ENCODE data around the gene VPS11. TPM values are rescaled to one million over a fixed set of nuclear protein-coding genes. Genes with fewer than 3 reads are reported as not detected.
"Not testable (repeated sequence)": the region's sequence is repeated elsewhere in the genome, so short reads cannot be mapped to it uniquely, and the experiment has no call there.

Gene VPS11
- total RNA-seq, 1 donor from 2014 or later, result 32.6 TPM

DNA sequence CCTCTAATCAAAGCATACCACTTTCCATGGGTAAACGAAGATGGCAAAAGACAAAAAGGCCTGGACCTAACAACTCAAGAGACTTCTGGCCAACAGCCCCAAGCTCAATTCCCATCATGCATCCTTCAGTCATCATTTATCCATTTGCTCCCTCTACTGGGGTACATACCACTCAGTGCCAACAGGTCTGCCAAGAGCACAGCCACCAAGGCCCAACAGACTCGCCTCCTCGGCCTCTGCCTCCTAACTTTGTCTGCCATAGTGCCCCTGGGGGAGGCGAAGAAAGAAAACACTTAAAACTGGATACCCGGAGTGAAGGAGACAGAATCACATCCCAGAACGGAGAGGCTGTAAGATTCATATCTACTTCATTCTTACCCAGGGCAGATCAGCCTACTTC lies 11.7 kb upstream of the VPS11 start:
- H3K4me1 Mint-ChIP-seq, result peaks cover 17% of the 10 kb centered on the region
- TF ChIP-seq, protein P1, sequence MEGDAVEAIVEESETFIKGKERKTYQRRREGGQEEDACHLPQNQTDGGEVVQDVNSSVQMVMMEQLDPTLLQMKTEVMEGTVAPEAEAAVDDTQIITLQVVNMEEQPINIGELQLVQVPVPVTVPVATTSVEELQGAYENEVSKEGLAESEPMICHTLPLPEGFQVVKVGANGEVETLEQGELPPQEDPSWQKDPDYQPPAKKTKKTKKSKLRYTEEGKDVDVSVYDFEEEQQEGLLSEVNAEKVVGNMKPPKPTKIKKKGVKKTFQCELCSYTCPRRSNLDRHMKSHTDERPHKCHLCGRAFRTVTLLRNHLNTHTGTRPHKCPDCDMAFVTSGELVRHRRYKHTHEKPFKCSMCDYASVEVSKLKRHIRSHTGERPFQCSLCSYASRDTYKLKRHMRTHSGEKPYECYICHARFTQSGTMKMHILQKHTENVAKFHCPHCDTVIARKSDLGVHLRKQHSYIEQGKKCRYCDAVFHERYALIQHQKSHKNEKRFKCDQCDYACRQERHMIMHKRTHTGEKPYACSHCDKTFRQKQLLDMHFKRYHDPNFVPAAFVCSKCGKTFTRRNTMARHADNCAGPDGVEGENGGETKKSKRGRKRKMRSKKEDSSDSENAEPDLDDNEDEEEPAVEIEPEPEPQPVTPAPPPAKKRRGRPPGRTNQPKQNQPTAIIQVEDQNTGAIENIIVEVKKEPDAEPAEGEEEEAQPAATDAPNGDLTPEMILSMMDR (IDR thresholded peaks at IDR 0.05; ENCODE audit: unreplicated experiment), result no peak
- H3K9me3 Mint-ChIP-seq, result no peaks in the 10 kb centered on the region
- H3K4me3 Mint-ChIP-seq, result peak overlapping the region; percentile 95
- no peaks in the 10 kb centered on the region for H3K27me3 Mint-ChIP-seq (ENCODE audit: low read depth)
- peaks cover 22% of the 10 kb centered on the region for H3K36me3 Mint-ChIP-seq
- no peak for DNase-seq (ENCODE audit: low spot score in 2 of 2, unreplicated experiment in 2 of 2)
- peak overlapping the region; percentile 86 for H3K27ac Mint-ChIP-seq

DNA sequence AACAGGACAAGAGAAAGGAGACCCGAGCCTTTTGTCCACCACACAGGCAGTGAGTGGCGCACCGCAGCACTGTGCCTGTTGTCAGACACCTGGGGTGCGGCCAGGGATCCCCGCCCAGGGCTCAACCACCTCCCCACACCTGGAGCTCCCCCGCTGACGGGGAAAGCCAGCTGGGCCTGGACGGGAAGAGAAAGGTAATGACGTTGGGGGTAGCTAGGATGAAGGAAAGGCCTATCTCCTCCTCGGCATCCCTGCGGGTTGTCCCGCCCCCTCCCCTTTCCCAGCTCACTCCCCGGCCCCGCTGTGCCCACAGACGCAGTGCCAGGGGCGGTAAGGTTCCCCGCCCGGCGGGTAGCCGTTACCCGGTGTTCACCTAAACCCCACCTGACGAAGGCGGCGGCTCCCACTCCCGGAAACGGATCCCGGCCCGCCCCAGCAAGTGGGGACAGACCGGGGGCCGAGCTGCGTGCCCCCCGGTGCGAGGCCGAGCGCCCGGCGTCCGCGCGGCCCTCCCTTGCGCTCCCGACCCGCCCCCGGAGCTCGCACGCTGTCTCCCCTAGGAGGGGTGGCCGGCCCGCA lies 11.1 kb upstream of the VPS11 start:
- Mint-ChIP-seq H3K9me3 (no peaks in the 10 kb centered on the region), H3K4me1 (peaks cover 17% of the 10 kb centered on the region), H3K27me3 (ENCODE audit: low read depth) (no peaks in the 10 kb centered on the region), H3K4me3 (peak overlapping the region; percentile 95), H3K36me3 (peaks cover 17% of the 10 kb centered on the region), H3K27ac (peak overlapping the region; percentile 97)
- TF ChIP-seq, protein P1 (IDR thresholded peaks at IDR 0.05; ENCODE audit: unreplicated experiment), result no peak
- no peak for DNase-seq (ENCODE audit: low spot score in 2 of 2, unreplicated experiment in 2 of 2)

DNA sequence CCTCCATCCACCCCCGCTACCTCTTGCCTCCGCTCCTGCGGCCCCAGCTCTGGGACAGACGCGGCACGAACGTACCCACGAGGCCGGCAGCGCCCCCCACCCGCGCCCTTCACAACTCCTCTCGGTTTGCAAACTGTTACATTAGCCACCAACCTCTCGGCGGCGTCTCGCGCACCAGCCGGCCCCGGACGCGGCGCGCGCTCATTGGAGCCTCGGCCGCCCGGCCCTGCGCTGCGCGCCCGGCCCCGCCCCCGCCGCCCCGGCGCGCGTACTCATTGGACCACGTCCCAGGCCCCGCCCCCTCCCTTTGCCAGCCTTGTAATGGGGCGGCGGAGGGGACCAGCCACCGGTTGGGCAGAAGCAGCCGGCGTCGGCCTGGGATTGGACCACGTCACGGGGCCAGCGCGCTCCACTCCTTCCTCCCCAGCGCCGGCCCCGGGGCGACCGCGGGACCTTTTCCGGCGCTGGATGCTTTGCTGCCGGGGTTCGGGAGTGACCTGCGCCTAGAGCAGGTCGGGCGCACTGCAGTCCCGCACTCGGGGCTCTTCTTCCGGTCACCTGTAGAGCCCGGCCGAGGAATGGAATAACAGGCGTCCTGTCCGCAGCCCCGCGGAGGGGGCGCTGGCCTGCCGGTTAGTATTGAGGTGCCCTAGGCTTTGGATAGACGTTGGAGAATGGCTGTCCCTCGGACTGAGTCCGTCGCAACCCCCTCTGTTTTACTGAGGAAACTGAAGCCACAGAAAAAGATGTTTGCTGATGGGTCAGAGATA lies 10.4 kb upstream of the VPS11 start, which contains the start of gene HYOU1:
HYOU1 (minus strand) TSS at position 206 of the 770 bp plus-strand sequence. CDS start 1,045 bp downstream, outside the sequence.
- TF ChIP-seq, protein P1 (IDR thresholded peaks at IDR 0.05; ENCODE audit: unreplicated experiment), result no peak
- Mint-ChIP-seq H3K9me3 (no peaks in the 10 kb centered on the region), H3K27me3 (ENCODE audit: low read depth) (no peaks in the 10 kb centered on the region), H3K4me3 (peak within 1 kb of the TSS; percentile 95), H3K4me1 (peaks cover 17% of the 10 kb centered on the region), H3K36me3 (peaks cover 12% of the 10 kb centered on the region), H3K27ac (peak within 1 kb of the TSS; percentile 97)
- peak; percentile 98 to 99 for DNase-seq (ENCODE audit: low spot score in 2 of 2, unreplicated experiment in 2 of 2)

DNA sequence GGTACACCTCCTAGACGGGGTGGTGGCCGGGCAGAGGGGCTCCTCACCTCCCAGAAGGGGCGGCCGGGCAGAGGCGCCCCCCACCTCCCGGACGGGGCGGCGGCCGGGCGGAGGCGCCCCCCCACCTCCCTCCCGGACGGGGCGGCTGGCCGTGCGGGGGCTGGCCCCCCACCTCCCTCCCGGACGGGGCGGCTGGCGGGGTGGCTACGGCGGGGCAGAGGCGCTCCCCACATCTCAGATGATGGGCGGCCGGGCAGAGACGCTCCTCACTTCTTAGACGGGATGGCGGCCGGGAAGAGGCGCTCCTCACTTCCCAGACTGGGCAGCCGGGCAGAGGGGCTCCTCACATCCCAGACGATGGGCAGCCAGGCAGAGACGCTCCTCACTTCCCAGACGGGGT lies 8.5 kb upstream of the VPS11 start:
- peaks cover 17% of the 10 kb centered on the region for H3K4me1 Mint-ChIP-seq
- H3K4me3 Mint-ChIP-seq; H3K27ac Mint-ChIP-seq; DNase-seq (ENCODE audit: low spot score in 2 of 2, unreplicated experiment in 2 of 2); H3K27me3 Mint-ChIP-seq (ENCODE audit: low read depth); H3K36me3 Mint-ChIP-seq; H3K9me3 Mint-ChIP-seq: not testable (repeated sequence)

DNA sequence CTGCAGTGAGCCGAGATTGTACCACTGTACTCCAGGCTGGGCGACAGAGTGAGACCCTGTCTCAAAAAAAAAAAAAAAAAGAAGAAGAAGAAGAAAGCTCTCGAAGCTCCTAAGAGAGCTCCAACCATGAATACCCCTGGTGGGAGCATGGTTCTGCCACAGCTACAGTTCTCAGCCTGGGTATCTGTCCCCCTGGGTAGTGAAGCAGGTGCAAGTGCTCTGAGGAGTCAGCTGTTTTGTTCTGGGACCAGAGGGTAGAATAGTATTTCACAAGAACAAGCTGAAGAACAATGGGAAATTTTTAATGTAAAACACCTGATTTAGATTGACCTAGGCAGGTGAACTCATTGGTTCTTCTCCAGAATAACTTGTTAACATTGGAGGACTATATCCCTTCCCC lies 6.4 kb upstream of the VPS11 start:
- no peak overlapping the region for H3K27ac Mint-ChIP-seq
- no peak for DNase-seq (ENCODE audit: low spot score in 2 of 2, unreplicated experiment in 2 of 2)
- H3K9me3 Mint-ChIP-seq, result no peaks in the 10 kb centered on the region
- TF ChIP-seq, protein P1 (IDR thresholded peaks at IDR 0.05; ENCODE audit: unreplicated experiment), result no peak
- H3K27me3 Mint-ChIP-seq (ENCODE audit: low read depth), result no peaks in the 10 kb centered on the region
- no peak overlapping the region for H3K4me3 Mint-ChIP-seq
- H3K36me3 Mint-ChIP-seq, result peaks cover 2% of the 10 kb centered on the region
- H3K4me1 Mint-ChIP-seq, result peaks cover 10% of the 10 kb centered on the region

DNA sequence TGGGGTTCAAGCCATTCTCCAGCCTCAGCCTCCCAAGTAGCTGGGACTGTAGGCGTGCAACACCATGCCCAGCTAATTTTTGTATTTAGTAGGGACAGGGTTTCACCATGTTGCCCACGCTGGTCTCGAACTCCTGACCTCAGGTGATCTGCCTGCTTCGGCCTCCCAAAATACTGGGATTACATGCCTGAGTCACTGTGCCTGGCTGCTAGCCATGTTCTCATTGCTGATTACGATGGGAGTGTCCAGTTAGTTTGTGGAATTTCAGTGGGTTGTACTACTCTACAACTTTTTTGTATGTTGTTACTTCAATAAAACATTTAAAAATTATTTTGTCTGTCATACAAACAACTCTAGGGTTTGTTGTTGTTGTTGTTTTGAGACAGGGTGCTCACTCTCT lies 4.8 kb upstream of the VPS11 start:
- no peak for DNase-seq (ENCODE audit: low spot score in 2 of 2, unreplicated experiment in 2 of 2)
- no peak overlapping the region for H3K4me3 Mint-ChIP-seq
- TF ChIP-seq, protein P1 (IDR thresholded peaks at IDR 0.05; ENCODE audit: unreplicated experiment), result no peak
- peaks cover 15% of the 10 kb centered on the region for H3K4me1 Mint-ChIP-seq
- H3K9me3 Mint-ChIP-seq, result no peaks in the 10 kb centered on the region
- H3K27me3 Mint-ChIP-seq (ENCODE audit: low read depth), result no peaks in the 10 kb centered on the region
- H3K36me3 Mint-ChIP-seq, result peaks cover 2% of the 10 kb centered on the region
- H3K27ac Mint-ChIP-seq, result no peak overlapping the region

Measured in mesothelial cell of epicardium (in vitro differentiated cells).